ENCODE measurements around the gene CCT4. TPM values are rescaled to one million over a fixed set of nuclear protein-coding genes. Genes with fewer than 3 reads are reported as not detected.
"Not testable (repeated sequence)": the region's sequence is repeated elsewhere in the genome, so short reads cannot be mapped to it uniquely, and the experiment has no call there.

CCT4 gene
- total RNA-seq, 4 donors from 2014 or later = 74.4 to 86.8 (median 79.5) TPM

DNA sequence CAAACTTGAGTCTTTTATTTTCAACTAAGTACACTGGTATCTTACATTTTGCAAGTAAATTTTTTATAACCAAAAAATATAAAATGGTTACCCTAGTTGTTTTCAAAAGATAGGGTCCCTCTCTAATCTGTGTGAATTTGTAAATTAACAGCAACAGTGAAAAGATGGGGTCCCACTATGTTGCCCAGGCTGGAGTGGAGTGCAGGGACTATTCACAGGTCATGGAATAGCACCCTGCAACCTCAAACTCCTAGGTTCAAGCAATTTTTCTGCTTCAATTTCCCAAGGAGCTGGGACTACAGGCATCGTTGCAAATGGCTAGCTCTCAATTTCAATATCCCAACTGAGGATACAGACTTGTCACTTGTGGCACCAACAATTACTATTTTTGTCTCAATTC, 12.1 kb downstream of the CCT4 start:
- Histone ChIP-seq H3K27ac (replicated peaks in 1 of 4) (no peak overlapping the region), H3K4me1 (no peaks in the 10 kb centered on the region), H3K4me3 (no peak overlapping the region), H3K27me3 (no peaks in the 10 kb centered on the region), H3K9me3 (no peaks in the 10 kb centered on the region), H3K36me3 (peaks cover 89 to 100% (median 96%) of the 10 kb centered on the region in 4 donors)
- WGBS = 85% methylated on average over 1 of the region's 1 CpG
- TF ChIP-seq POLR2AphosphoS5 (IDR thresholded peaks at IDR 0.05) (no peak), EP300 (IDR thresholded peaks at IDR 0.05) (no peak), POLR2A (IDR thresholded peaks at IDR 0.05; ENCODE audit: low read depth) (no peak)
- TF ChIP-seq, protein P1, sequence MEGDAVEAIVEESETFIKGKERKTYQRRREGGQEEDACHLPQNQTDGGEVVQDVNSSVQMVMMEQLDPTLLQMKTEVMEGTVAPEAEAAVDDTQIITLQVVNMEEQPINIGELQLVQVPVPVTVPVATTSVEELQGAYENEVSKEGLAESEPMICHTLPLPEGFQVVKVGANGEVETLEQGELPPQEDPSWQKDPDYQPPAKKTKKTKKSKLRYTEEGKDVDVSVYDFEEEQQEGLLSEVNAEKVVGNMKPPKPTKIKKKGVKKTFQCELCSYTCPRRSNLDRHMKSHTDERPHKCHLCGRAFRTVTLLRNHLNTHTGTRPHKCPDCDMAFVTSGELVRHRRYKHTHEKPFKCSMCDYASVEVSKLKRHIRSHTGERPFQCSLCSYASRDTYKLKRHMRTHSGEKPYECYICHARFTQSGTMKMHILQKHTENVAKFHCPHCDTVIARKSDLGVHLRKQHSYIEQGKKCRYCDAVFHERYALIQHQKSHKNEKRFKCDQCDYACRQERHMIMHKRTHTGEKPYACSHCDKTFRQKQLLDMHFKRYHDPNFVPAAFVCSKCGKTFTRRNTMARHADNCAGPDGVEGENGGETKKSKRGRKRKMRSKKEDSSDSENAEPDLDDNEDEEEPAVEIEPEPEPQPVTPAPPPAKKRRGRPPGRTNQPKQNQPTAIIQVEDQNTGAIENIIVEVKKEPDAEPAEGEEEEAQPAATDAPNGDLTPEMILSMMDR (IDR thresholded peaks at IDR 0.05) = no peak
- intact Hi-C loops (cut with DNase I) = no loop called here
- no peak for DNase-seq (ENCODE audit: extremely low spot score)

DNA sequence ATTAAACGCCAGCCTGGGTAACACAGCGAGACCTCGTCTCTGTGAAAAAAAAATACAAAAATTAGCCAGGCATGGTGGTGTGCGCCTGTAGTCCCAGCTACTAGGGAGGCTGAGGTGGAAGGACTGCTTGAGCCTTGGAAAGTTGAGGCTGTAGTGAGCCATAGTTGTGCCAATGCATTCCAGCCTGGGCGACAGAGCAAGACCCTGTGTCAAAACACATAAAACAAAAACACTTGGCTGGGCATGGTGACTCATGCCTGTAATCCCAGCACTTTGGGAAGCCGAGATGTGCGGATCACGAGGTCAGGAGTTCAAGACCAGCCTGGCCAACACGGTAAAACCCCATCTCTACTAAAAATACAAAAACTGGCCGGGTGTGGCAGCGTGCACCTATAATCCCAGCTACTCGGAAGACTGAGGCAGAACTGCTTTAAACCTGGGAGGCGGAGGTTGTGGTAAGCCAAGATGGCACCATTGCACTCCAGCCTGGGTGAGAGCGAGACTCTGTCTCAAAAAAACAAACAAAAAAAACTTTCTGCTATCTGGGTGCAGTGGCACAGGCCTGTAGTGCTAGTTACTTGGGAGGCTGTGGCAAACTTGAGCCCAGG, 21.9 kb downstream of the CCT4 start:
- H3K27me3 ChIP-seq; intact Hi-C loops (cut with DNase I): not testable (repeated sequence)
- H3K36me3 ChIP-seq = peaks cover 44 to 79% (median 71%) of the 10 kb centered on the region in 4 donors

DNA sequence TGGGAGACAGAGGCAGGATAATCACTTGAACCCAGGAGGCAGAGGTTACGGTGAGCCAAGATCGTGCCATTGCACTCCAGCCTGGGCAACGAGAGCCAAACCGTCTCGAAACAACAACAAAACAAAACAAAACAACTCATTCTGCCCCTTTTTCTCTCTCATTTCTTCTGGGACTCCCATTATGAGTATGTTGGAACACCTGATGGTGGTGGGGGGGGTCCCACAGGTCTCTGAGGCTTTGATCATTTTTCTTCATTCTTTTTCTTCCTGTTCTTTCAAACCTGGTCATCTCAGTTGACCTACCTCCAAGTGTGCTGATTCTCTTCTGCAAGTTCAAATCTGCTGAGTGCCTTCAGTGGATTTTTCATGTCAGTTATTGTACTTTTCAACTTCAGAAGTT, 26.4 kb downstream of the CCT4 start:
- Histone ChIP-seq H3K9me3 (peaks cover 0 to 6% (median 0%) of the 10 kb centered on the region in 4 donors), H3K4me1 (no peaks in the 10 kb centered on the region), H3K27ac (replicated peaks in 1 of 4) (no peak overlapping the region), H3K36me3 (peaks cover 8 to 34% (median 27%) of the 10 kb centered on the region in 4 donors), H3K27me3 (no peaks in the 10 kb centered on the region), H3K4me3 (no peak overlapping the region)
- DNase-seq (ENCODE audit: extremely low spot score) = no peak
- 97% methylated on average over 5 of the region's 5 CpGs for WGBS
- TF ChIP-seq, protein P1 (IDR thresholded peaks at IDR 0.05) = no peak
- TF ChIP-seq EP300 (IDR thresholded peaks at IDR 0.05) = no peak
- intact Hi-C loops (cut with DNase I) = no loop called here

More for the DNA sequence above, 21.9 kb downstream of the CCT4 start:
- H3K9me3 ChIP-seq; H3K4me3 ChIP-seq; H3K27ac ChIP-seq (replicated peaks in 1 of 4); H3K4me1 ChIP-seq; DNase-seq (ENCODE audit: extremely low spot score): not testable (repeated sequence)
- WGBS = 96% methylated on average over 14 of the region's 14 CpGs

DNA sequence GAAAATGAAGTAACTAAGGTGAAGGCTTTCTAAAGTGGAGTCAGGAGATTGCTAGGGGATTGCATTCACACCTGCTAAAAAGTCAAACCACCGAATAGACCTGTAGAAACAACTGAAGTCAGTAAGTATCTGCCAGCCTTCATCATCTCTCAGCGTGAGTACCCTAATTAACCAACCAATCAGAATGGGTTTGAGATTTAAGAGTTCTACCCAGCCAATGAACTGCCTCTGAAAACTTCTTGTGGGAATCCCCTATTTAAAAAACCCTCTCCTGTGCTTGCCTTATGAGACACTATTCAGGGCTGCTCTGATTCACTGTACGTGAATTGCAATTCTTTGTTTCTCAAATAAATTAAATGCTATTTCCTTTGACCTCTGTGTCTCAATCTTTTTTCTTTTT, 31.2 kb downstream of the CCT4 start:
- WGBS = 82% methylated on average over 3 of the region's 3 CpGs
- Histone ChIP-seq H3K27ac (replicated peaks in 1 of 4) (no peak overlapping the region), H3K4me3 (no peak overlapping the region), H3K4me1 (peaks cover 0 to 16% (median 15%) of the 10 kb centered on the region in 4 donors), H3K27me3 (no peaks in the 10 kb centered on the region), H3K9me3 (peaks cover 0 to 4% (median 0%) of the 10 kb centered on the region in 4 donors), H3K36me3 (no peaks in the 10 kb centered on the region)
- TF ChIP-seq POLR2AphosphoS5 (IDR thresholded peaks at IDR 0.05) (no peak), EP300 (IDR thresholded peaks at IDR 0.05) (no peak), POLR2A (IDR thresholded peaks at IDR 0.05; ENCODE audit: low read depth) (no peak)
- TF ChIP-seq, protein P1 (IDR thresholded peaks at IDR 0.05) = no peak
- no peak for DNase-seq (ENCODE audit: extremely low spot score)
- intact Hi-C loops (cut with DNase I) = loop anchor here (10.0 kb wide), 3 partner anchors 92 to 392 kb away; no protein-coding TSS in a partner anchor

DNA sequence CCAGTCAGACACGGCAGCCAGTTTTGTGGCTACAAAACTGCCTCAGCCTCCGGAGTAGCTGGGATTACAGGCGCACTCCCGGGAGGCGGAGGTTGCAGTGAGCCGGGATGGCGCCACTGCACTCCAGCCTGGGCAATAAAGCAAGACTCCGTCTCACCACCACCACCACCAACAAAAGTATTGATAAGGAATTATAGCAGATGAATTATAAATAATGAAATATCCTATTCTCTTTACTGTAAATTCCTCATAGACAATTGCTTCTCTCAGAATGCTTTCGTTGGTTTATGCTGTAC, 33.2 kb downstream of the CCT4 start:
- Histone ChIP-seq H3K27me3 (no peaks in the 10 kb centered on the region), H3K36me3 (no peaks in the 10 kb centered on the region), H3K9me3 (no peaks in the 10 kb centered on the region), H3K4me3 (peak overlapping the region; percentile 75 to 91 (median 81)), H3K27ac (replicated peaks in 1 of 4) (peak overlapping the region; percentile 62 to 94 (median 88)), H3K4me1 (peaks cover 0 to 16% (median 15%) of the 10 kb centered on the region in 4 donors)
- no peak for DNase-seq (ENCODE audit: extremely low spot score)
- 61% methylated on average over 7 of the region's 9 CpGs for WGBS
- intact Hi-C loops (cut with DNase I) = loop anchor here (10.0 kb wide), 3 partner anchors 90 to 390 kb away; no protein-coding TSS in a partner anchor
- no peak for TF ChIP-seq EP300 (IDR thresholded peaks at IDR 0.05)

Measured in esophagus muscularis mucosa (tissue), 4 donors.